Measurements from ENCODE around the gene STK32A. TPM values are rescaled to one million over a fixed set of nuclear protein-coding genes. Genes with fewer than 3 reads are reported as not detected.

The STK32A gene
- total and polyA plus RNA-seq, 4 donors, result 0.03 to 0.17 (median 0.09) TPM

GRCh38 chr5:147287110-147287509 lies 52.3 kb downstream of the STK32A start:
- WGBS, result 65% methylated on average over 2 of the region's 2 CpGs
- no peak overlapping the region for H3K27ac ChIP-seq (ENCODE audit: low read depth in 1 of 2, low read length in 2 of 2)
- no peak overlapping the region for H3K4me3 ChIP-seq (ENCODE audit: low read depth in 1 of 3, low read length in 3 of 3)
- no peaks in the 10 kb centered on the region for H3K4me1 ChIP-seq (ENCODE audit: control insufficient read depth in 4 of 4, insufficient read depth in 4 of 4, low read length in 3 of 4)
- H3K27me3 ChIP-seq (ENCODE audit: control insufficient read depth in 4 of 4, insufficient read depth in 4 of 4, low read length in 3 of 4), result no peaks in the 10 kb centered on the region
- TF ChIP-seq TAF1 (conservative IDR thresholded peaks at IDR 0.05), result no peak
- TF ChIP-seq SP1 (IDR thresholded peaks at IDR 0.05), result no peak
- TF ChIP-seq CTCF (IDR thresholded peaks at IDR 0.05; ENCODE audit: low read depth, low read length, missing input control), result no peak
- no peak for TF ChIP-seq RXRA (IDR thresholded peaks at IDR 0.05)
- no peak for TF ChIP-seq NR2F2 (IDR thresholded peaks at IDR 0.05)
- no peak for TF ChIP-seq HNF4A (conservative IDR thresholded peaks at IDR 0.05)
- no peak for TF ChIP-seq ATF3 (IDR thresholded peaks at IDR 0.05)
- H3K9me3 ChIP-seq (ENCODE audit: control insufficient read depth in 4 of 4, low read length in 3 of 4), result peaks cover 0 to 4% (median 0%) of the 10 kb centered on the region in 4 donors
- no peak overlapping the region for H3K9ac ChIP-seq (ENCODE audit: low read depth in 1 of 2, low read length in 2 of 2)
- no peaks in the 10 kb centered on the region for H3K36me3 ChIP-seq (ENCODE audit: control insufficient read depth in 4 of 4, insufficient read depth in 3 of 4, low read depth in 1 of 4, low read length in 3 of 4)
- DNase-seq (ENCODE audit: low spot score), result no peak

- no peak for TF ChIP-seq FOXA1 (IDR thresholded peaks at IDR 0.05)
- no peak for TF ChIP-seq NR2F2 (IDR thresholded peaks at IDR 0.05)
- no peak for TF ChIP-seq GABPA (IDR thresholded peaks at IDR 0.05 in 1 of 2, conservative IDR thresholded peaks at IDR 0.05 in 1 of 2)
- no peak for TF ChIP-seq MAX (IDR thresholded peaks at IDR 0.05)
- no peak for TF ChIP-seq ATF3 (IDR thresholded peaks at IDR 0.05)
- no peak for TF ChIP-seq HNF4A (conservative IDR thresholded peaks at IDR 0.05)
- no peak for TF ChIP-seq JUND (IDR thresholded peaks at IDR 0.05)
- no peak for TF ChIP-seq ZBTB33 (IDR thresholded peaks at IDR 0.05)
- TF ChIP-seq FOXA2 (IDR thresholded peaks at IDR 0.05), result no peak
- no peak for TF ChIP-seq CTCF (IDR thresholded peaks at IDR 0.05; ENCODE audit: low read depth, low read length, missing input control)
- no peak for TF ChIP-seq HNF4G (IDR thresholded peaks at IDR 0.05)
- no peak for TF ChIP-seq RXRA (IDR thresholded peaks at IDR 0.05)
- no peak for TF ChIP-seq YY1 (IDR thresholded peaks at IDR 0.05)
- no peak for TF ChIP-seq TAF1 (conservative IDR thresholded peaks at IDR 0.05)
- no peak for TF ChIP-seq RAD21 (IDR thresholded peaks at IDR 0.05)
- no peak for TF ChIP-seq EGR1 (IDR thresholded peaks at IDR 0.05; ENCODE audit: low read depth in 2 of 2)
- TF ChIP-seq SP1 (IDR thresholded peaks at IDR 0.05), result no peak
- TF ChIP-seq REST (IDR thresholded peaks at IDR 0.05), result no peak
- Histone ChIP-seq H3K36me3 (ENCODE audit: control insufficient read depth in 4 of 4, insufficient read depth in 3 of 4, low read depth in 1 of 4, low read length in 3 of 4) (no peaks in the 10 kb centered on the region), H3K27me3 (ENCODE audit: control insufficient read depth in 4 of 4, insufficient read depth in 4 of 4, low read length in 3 of 4) (no peaks in the 10 kb centered on the region), H3K4me3 (ENCODE audit: low read depth in 1 of 3, low read length in 3 of 3) (no peak overlapping the region), H3K9ac (ENCODE audit: low read depth in 1 of 2, low read length in 2 of 2) (no peak overlapping the region), H3K27ac (ENCODE audit: low read depth in 1 of 2, low read length in 2 of 2) (no peak overlapping the region), H3K9me3 (ENCODE audit: control insufficient read depth in 4 of 4, low read length in 3 of 4) (no peaks in the 10 kb centered on the region), H3K4me1 (ENCODE audit: control insufficient read depth in 4 of 4, insufficient read depth in 4 of 4, low read length in 3 of 4) (no peaks in the 10 kb centered on the region)
- no peak for DNase-seq (ENCODE audit: low spot score)
- WGBS, result 47% methylated on average over 2 of the region's 2 CpGs
Measured at GRCh38 chr5:147290261-147290660, 55.4 kb downstream of the STK32A start.

Data from liver (tissue), 9 donors.